K562 (cell line): ENCODE data around the gene SPI1. TPM values are rescaled to one million over a fixed set of nuclear protein-coding genes. Genes with fewer than 3 reads are reported as not detected.
A peak's percentile ranks its signal among the peaks of the same experiment; 100 is the strongest.

ENCODE experiments used
- CSDE1 ChIP-seq, 2 experiments: fragments of 450-650 bp; IDR thresholded peaks; 2 replicates each; pipeline ENCODE4 v1.6.1; 2016; ENCODE audit warnings: mild to moderate bottlenecking in 1 of 2
- DPF2 ChIP-seq: fragments of 450-650 bp; IDR thresholded peaks from 2 replicates; pipeline ENCODE4 v1.6.1; 2016
- FOXA3 ChIP-seq, 2 experiments: fragments of 450-650 bp in 1 of 2; sonication (generic) in 1 of 2; formaldehyde crosslinking; IDR thresholded peaks in 1 of 2; conservative IDR thresholded peaks in 1 of 2; 2 replicates each; pipeline versions ENCODE4 v1.4.0 to v1.8.0; 2020 to 2022; ENCODE audit warnings: mild to moderate bottlenecking in 2 of 2, missing genetic modification reagents in 1 of 2
- KDM1A ChIP-seq, 2 experiments: fragments of 450-650 bp; IDR thresholded peaks; 2 replicates each; pipeline ENCODE4 v1.6.1; 2016; ENCODE audit warnings: mild to moderate bottlenecking in 2 of 2
- LARP7 ChIP-seq: fragments of 450-650 bp; IDR thresholded peaks from 2 replicates; pipeline ENCODE4 v1.6.1; 2016
- MCM7 ChIP-seq, 2 experiments: fragments of 450-650 bp; IDR thresholded peaks; 2 replicates each; pipeline ENCODE4 v1.6.1; 2016 to 2018
- NR2F6 ChIP-seq: fragments of 450-650 bp; formaldehyde crosslinking; IDR thresholded peaks from 2 replicates; pipeline ENCODE4 v1.4.0; 2020; ENCODE audit warnings: mild to moderate bottlenecking
- PURB ChIP-seq: sonication (generic); formaldehyde crosslinking; IDR thresholded peaks from 2 replicates; pipeline ENCODE4 v1.9.0; 2021; ENCODE audit warnings: low read depth, mild to moderate bottlenecking, missing genetic modification reagents
- RFX7 ChIP-seq: fragments of 250-450 bp; sonication (Bioruptor Pico); IDR thresholded peaks from 2 replicates; pipeline ENCODE4 v1.5.1; 2021; ENCODE audit warnings: mild to moderate bottlenecking
- SMAD4 ChIP-seq: fragments of 250-450 bp; sonication (Bioruptor Pico); conservative IDR thresholded peaks from 2 replicates; pipeline ENCODE4 v1.8.0; 2021; ENCODE audit warnings: inconsistent platforms, mild to moderate bottlenecking, moderate library complexity
- ZFPM2 ChIP-seq: fragments of 250-450 bp; sonication (Bioruptor Pico); IDR thresholded peaks from 2 replicates; pipeline ENCODE4 v1.5.1; 2022; ENCODE audit warnings: mild to moderate bottlenecking
- ZNF174 ChIP-seq: fragments of 250-450 bp; sonication (Bioruptor Pico); IDR thresholded peaks from 2 replicates; pipeline ENCODE4 v1.4.0; 2020; ENCODE audit warnings: mild to moderate bottlenecking
- ZNF431 ChIP-seq: sonication (generic); formaldehyde crosslinking; IDR thresholded peaks from 2 replicates; pipeline ENCODE4 v1.8.0; 2022; ENCODE audit warnings: mild to moderate bottlenecking, missing genetic modification reagents
- ZNF589 ChIP-seq: fragments of 200-800 bp; sonication (Bioruptor generic); IDR thresholded peaks from 2 replicates; pipeline ENCODE4 v1.6.1; 2016; ENCODE audit warnings: low read depth, missing genetic modification characterization, missing compliant biosample characterization
- ZNF79 ChIP-seq: fragments of 250-450 bp; sonication (Bioruptor Pico); IDR thresholded peaks from 2 replicates; pipeline ENCODE4 v1.4.0; 2020; ENCODE audit warnings: low read depth, mild to moderate bottlenecking, moderate library complexity
- ZSCAN29 ChIP-seq: fragments of 450-650 bp; IDR thresholded peaks from 2 replicates; pipeline ENCODE4 v1.6.1; 2017
- polyA plus RNA-seq, 8 experiments: library from polyadenylated mRNA; depleted of rRNA in 4 of 8; stranded (reverse) in 5 of 8; unstranded in 3 of 8; fragments of >200 nt; fragmentation: Nextera tagmentation in 2 of 8; fragmentation: Illumina TruSeq in 1 of 8; extraction: Ambion mirVana in 2 of 8; extraction: Trizol in 1 of 8; gene quantifications; 2 replicates each; pipeline versions ENCODE4 v1.2.1 to v1.2.3, GENCODE V29; 2011 to 2014; ENCODE audit warnings: inconsistent platforms in 1 of 8, missing spikeins in 1 of 8
- total RNA-seq, 7 experiments: library from RNA; depleted of rRNA in 6 of 7; stranded (reverse); fragments of >200 nt in 6 of 7; fragmentation: Illumina TruSeq in 2 of 7; extraction: Trizol in 2 of 7; gene quantifications; 2 replicates each; pipeline versions ENCODE4 v1.2.1 to v1.2.3, GENCODE V29; 2011 to 2021; ENCODE audit warnings: low replicate concordance in 1 of 7
- TF ChIP-seq, protein P1 (sequence below): fragments of 250-450 bp; sonication (Bioruptor Pico); IDR thresholded peaks from 2 replicates; pipeline ENCODE4 v1.4.0; 2020; ENCODE audit warnings: mild to moderate bottlenecking
- TF ChIP-seq, protein P2 (sequence below): fragments of 250-450 bp; sonication (Bioruptor Pico); IDR thresholded peaks from 2 replicates; pipeline ENCODE4 v1.6.1; 2021; ENCODE audit warnings: mild to moderate bottlenecking
- TF ChIP-seq, protein P3 (sequence below): fragments of 150-350 bp; IDR thresholded peaks from 2 replicates; pipeline ENCODE4 v1.6.1; 2014; ENCODE audit warnings: low read depth, mild to moderate bottlenecking, low read length, borderline replicate concordance
- TF ChIP-seq, protein P4 (sequence below): fragments of 450-650 bp; IDR thresholded peaks from one replicate; pipeline ENCODE4 v1.6.1; 2018; ENCODE audit warnings: mild to moderate bottlenecking, moderate library complexity; ENCODE audit not compliant: partially characterized antibody
- TF ChIP-seq, protein P5 (sequence below): sonication (generic); IDR thresholded peaks from 2 replicates; pipeline ENCODE4 v1.6.1; 2016

Gene SPI1
- total and polyA plus RNA-seq, 9 of the 15 experiments (the other 6 are each of a cell fraction or from before 2014, with no cell fraction given), result 0.10 to 33.7 (median 10.3) TPM

DNA sequence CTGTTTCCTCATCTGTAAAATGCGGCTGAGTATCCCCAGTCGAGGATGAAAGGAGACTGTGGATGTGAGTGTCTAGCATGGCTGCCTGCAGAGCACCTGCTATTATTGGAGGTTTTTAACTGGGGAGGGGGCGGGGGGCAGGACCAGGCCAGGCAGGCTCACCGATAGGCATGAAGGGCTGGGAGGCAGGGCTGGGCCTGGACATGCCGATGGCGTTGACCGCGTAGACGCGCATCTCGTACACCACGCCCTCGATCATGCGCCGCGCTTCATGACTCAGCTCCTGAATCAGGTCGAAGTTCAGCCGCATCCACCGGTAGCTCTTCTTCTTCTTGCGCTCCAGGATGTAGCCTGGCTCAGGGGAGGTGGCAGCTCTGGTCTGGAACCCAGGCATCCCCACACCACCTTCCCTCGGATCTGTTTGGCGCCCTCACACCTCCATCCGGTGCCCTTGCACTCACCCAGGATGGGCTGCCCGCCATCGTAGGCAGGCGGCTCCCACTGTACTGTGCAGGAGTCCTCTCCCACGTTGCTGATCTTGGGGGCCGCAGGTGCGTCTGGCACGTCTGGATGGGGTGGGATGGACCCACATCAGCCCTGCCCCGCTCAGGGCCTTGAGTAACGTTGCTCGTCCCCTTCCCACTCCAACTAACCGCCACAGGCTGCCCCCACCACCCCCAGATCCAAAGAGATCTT, 41.0 kb downstream of the SPI1 start (continued):
- TF ChIP-seq, protein P1, sequence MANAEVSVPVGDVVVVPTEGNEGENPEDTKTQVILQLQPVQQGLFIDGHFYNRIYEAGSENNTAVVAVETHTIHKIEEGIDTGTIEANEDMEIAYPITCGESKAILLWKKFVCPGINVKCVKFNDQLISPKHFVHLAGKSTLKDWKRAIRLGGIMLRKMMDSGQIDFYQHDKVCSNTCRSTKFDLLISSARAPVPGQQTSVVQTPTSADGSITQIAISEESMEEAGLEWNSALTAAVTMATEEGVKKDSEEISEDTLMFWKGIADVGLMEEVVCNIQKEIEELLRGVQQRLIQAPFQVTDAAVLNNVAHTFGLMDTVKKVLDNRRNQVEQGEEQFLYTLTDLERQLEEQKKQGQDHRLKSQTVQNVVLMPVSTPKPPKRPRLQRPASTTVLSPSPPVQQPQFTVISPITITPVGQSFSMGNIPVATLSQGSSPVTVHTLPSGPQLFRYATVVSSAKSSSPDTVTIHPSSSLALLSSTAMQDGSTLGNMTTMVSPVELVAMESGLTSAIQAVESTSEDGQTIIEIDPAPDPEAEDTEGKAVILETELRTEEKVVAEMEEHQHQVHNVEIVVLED, result no peak
- TF ChIP-seq ZNF431 (CRISPR knock-in tag) (no peak), KDM1A (IDR thresholded peaks at IDR 0.05) (peak in 1 of 2 experiments; percentile 68; a peak in 3 of 4 replicates), CSDE1 (IDR thresholded peaks at IDR 0.05) (no peak), FOXA3 (CRISPR knock-in tag; conservative IDR thresholded peaks at IDR 0.05 in 1 of 2, IDR thresholded peaks at IDR 0.05 in 1 of 2) (no peak), MCM7 (IDR thresholded peaks at IDR 0.05) (no peak), SMAD4 (CRISPR knock-in tag) (0 out of 2 replicates have a peak, but pooled peaks have one; percentile 43), ZFPM2 (CRISPR knock-in tag) (no peak), ZNF589 (no peak), ZNF174 (no peak), LARP7 (no peak), ZSCAN29 (peak; percentile 100), PURB (no peak), DPF2 (peak; percentile 43; the same call in 1 of the 2 replicates), ZNF79 (CRISPR knock-in tag) (no peak), RFX7 (CRISPR knock-in tag) (no peak), NR2F6 (no peak)
- TF ChIP-seq, protein P2, sequence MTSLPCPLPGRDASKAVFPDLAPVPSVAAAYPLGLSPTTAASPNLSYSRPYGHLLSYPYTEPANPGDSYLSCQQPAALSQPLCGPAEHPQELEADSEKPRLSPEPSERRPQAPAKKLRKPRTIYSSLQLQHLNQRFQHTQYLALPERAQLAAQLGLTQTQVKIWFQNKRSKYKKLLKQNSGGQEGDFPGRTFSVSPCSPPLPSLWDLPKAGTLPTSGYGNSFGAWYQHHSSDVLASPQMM (CRISPR knock-in tag), result no peak
- TF ChIP-seq, protein P3, sequence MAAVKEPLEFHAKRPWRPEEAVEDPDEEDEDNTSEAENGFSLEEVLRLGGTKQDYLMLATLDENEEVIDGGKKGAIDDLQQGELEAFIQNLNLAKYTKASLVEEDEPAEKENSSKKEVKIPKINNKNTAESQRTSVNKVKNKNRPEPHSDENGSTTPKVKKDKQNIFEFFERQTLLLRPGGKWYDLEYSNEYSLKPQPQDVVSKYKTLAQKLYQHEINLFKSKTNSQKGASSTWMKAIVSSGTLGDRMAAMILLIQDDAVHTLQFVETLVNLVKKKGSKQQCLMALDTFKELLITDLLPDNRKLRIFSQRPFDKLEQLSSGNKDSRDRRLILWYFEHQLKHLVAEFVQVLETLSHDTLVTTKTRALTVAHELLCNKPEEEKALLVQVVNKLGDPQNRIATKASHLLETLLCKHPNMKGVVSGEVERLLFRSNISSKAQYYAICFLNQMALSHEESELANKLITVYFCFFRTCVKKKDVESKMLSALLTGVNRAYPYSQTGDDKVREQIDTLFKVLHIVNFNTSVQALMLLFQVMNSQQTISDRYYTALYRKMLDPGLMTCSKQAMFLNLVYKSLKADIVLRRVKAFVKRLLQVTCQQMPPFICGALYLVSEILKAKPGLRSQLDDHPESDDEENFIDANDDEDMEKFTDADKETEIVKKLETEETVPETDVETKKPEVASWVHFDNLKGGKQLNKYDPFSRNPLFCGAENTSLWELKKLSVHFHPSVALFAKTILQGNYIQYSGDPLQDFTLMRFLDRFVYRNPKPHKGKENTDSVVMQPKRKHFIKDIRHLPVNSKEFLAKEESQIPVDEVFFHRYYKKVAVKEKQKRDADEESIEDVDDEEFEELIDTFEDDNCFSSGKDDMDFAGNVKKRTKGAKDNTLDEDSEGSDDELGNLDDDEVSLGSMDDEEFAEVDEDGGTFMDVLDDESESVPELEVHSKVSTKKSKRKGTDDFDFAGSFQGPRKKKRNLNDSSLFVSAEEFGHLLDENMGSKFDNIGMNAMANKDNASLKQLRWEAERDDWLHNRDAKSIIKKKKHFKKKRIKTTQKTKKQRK, result no peak
- TF ChIP-seq, protein P4, sequence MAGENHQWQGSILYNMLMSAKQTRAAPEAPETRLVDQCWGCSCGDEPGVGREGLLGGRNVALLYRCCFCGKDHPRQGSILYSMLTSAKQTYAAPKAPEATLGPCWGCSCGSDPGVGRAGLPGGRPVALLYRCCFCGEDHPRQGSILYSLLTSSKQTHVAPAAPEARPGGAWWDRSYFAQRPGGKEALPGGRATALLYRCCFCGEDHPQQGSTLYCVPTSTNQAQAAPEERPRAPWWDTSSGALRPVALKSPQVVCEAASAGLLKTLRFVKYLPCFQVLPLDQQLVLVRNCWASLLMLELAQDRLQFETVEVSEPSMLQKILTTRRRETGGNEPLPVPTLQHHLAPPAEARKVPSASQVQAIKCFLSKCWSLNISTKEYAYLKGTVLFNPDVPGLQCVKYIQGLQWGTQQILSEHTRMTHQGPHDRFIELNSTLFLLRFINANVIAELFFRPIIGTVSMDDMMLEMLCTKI, result no peak
- TF ChIP-seq, protein P5, sequence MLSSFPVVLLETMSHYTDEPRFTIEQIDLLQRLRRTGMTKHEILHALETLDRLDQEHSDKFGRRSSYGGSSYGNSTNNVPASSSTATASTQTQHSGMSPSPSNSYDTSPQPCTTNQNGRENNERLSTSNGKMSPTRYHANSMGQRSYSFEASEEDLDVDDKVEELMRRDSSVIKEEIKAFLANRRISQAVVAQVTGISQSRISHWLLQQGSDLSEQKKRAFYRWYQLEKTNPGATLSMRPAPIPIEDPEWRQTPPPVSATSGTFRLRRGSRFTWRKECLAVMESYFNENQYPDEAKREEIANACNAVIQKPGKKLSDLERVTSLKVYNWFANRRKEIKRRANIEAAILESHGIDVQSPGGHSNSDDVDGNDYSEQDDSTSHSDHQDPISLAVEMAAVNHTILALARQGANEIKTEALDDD, result no peak
